Measurements from ENCODE around the gene MDFI. TPM values are rescaled to one million over a fixed set of nuclear protein-coding genes. Genes with fewer than 3 reads are reported as not detected.

Gene MDFI
- total RNA-seq, 1 donor from 2014 or later: 84.6 TPM

- H3K36me3 ChIP-seq (ENCODE audit: control insufficient read depth, insufficient read depth, low read length): no peaks in the 10 kb centered on the region
- H3K4me3 ChIP-seq (ENCODE audit: low read depth, low read length): no peak overlapping the region
- no peak for TF ChIP-seq CTCF (IDR thresholded peaks at IDR 0.05; ENCODE audit: insufficient read depth, low read length, poor library complexity, severe bottlenecking)
- H3K27me3 ChIP-seq (ENCODE audit: control insufficient read depth, insufficient read depth, low read length): peaks cover 9% of the 10 kb centered on the region
- DNase-seq (ENCODE audit: low read depth): no peak
Measured at GRCh38 chr6:41667195-41667594, 28.9 kb downstream of the MDFI start.

GRCh38 chr6:41668968-41669367, 30.7 kb downstream of the MDFI start:
- H3K36me3 ChIP-seq (ENCODE audit: control insufficient read depth, insufficient read depth, low read length): no peaks in the 10 kb centered on the region
- DNase-seq (ENCODE audit: low read depth): no peak
- no peak for TF ChIP-seq CTCF (IDR thresholded peaks at IDR 0.05; ENCODE audit: insufficient read depth, low read length, poor library complexity, severe bottlenecking)
- H3K27me3 ChIP-seq (ENCODE audit: control insufficient read depth, insufficient read depth, low read length): peaks cover 16% of the 10 kb centered on the region
- H3K4me3 ChIP-seq (ENCODE audit: low read depth, low read length): no peak overlapping the region

GRCh38 chr6:41670703-41671360, 32.6 kb downstream of the MDFI start:
- Histone ChIP-seq H3K36me3 (ENCODE audit: control insufficient read depth, insufficient read depth, low read length) (no peaks in the 10 kb centered on the region), H3K4me3 (ENCODE audit: low read depth, low read length) (no peak overlapping the region), H3K27me3 (ENCODE audit: control insufficient read depth, insufficient read depth, low read length) (peaks cover 14% of the 10 kb centered on the region)
- TF ChIP-seq CTCF (IDR thresholded peaks at IDR 0.05; ENCODE audit: insufficient read depth, low read length, poor library complexity, severe bottlenecking): no peak
- DNase-seq (ENCODE audit: low read depth): no peak

- peaks cover 15% of the 10 kb centered on the region for H3K27me3 ChIP-seq (ENCODE audit: control insufficient read depth, insufficient read depth, low read length)
- TF ChIP-seq CTCF (IDR thresholded peaks at IDR 0.05; ENCODE audit: insufficient read depth, low read length, poor library complexity, severe bottlenecking): no peak
- no peak overlapping the region for H3K4me3 ChIP-seq (ENCODE audit: low read depth, low read length)
- H3K36me3 ChIP-seq (ENCODE audit: control insufficient read depth, insufficient read depth, low read length): no peaks in the 10 kb centered on the region
- DNase-seq (ENCODE audit: low read depth): no peak
Measured at GRCh38 chr6:41671376-41671775, 33.1 kb downstream of the MDFI start.

- H3K4me3 ChIP-seq (ENCODE audit: low read depth, low read length): no peak overlapping the region
- peaks cover 21% of the 10 kb centered on the region for H3K27me3 ChIP-seq (ENCODE audit: control insufficient read depth, insufficient read depth, low read length)
- DNase-seq (ENCODE audit: low read depth): no peak
- TF ChIP-seq CTCF (IDR thresholded peaks at IDR 0.05; ENCODE audit: insufficient read depth, low read length, poor library complexity, severe bottlenecking): no peak
- no peaks in the 10 kb centered on the region for H3K36me3 ChIP-seq (ENCODE audit: control insufficient read depth, insufficient read depth, low read length)
Measured at GRCh38 chr6:41672016-41672415, 33.7 kb downstream of the MDFI start.

All from kidney epithelial cell (primary cell).